GM19452 (cell line): Measurements from ENCODE around the gene ARL2BP.

ENCODE experiments used
- ATAC-seq: cut with Tn5 transposase; IDR thresholded peaks from one replicate; pipeline ENCODE4 v1.9.1; 2021; ENCODE audit not compliant: unreplicated experiment

Gene ARL2BP

DNA sequence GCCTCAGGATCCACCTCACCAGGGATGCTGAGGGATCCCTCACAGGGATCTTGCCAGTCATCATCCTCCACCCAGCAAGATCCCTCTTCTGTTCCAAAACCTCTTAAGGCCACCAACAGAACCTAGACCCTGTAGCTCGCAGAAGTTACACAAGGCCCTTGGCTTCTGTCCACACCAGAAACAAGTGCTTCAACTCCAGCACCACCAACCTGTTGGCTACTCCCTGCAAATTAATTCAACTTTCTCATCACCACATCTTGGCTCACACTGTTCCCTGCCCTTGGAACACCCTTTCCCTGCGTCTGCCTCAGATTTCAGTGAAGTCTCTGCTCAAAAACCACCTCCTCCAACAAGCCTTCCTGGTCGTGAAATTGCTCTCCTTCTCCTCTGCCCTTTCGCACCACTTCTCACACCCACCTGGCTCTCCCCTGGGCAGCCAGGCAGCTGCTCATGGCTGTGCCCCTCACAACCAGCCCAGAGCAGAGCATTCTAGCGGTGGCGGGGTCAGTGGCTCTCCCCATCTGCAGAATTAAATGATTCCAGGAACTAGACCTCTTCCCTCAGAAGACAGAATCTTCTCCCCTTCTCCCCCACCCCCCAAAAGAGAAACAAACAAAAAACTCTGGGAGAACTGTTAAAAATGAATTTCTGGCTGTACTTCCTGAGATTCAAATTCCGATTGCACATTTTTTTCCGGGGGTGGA lies 37.6 kb downstream of the ARL2BP start:
- ATAC-seq: no peak

DNA sequence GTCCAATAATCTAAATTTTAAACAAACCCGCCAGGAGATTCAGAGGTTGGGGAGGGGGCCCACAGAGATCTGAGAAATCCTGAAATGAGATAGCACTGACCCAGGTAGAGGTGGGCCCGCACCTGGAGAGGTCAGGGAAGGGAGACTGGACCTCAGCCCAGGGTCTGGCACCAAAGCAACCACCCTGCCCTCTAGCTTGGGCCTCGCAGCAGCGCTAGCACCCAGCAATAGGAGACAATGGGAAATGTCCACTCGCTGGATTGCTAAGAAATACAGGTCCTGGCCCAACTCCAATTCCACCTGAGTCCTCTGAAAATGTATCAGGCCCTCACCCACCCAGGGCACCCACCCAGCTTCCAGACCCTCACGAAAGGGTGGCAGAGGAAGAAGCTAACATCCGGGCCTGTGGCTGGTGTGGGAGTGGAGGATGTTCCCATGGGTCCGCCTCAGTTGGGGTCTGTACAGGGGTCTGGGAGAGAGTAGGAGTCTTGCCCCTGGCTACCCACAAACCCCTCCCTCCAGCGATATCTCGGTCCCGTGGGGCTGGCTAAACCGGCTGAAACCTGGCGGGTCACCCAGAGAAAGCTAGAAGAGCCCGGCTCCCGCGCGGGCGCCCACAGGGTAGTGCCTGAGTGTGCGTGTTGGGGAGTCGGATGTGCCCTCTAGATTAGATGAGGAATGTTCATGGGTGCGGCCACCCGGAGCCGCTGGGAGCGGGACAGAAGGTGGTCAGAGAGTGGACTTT lies 38.3 kb downstream of the ARL2BP start:
- ATAC-seq: no peak

DNA sequence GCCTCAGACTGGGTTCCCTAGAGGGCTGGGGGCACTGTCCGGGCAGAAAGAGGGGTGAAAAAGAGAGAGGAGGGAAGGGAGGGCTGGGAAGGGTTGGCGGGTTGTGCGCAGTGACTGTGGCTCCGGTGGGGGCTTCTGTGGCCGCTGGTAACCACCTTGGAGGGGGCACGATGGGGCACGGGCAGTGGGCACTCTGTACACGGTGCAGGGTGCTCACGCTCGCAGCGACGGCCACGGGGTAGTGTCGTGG lies 38.8 kb downstream of the ARL2BP start:
- ATAC-seq: no peak

DNA sequence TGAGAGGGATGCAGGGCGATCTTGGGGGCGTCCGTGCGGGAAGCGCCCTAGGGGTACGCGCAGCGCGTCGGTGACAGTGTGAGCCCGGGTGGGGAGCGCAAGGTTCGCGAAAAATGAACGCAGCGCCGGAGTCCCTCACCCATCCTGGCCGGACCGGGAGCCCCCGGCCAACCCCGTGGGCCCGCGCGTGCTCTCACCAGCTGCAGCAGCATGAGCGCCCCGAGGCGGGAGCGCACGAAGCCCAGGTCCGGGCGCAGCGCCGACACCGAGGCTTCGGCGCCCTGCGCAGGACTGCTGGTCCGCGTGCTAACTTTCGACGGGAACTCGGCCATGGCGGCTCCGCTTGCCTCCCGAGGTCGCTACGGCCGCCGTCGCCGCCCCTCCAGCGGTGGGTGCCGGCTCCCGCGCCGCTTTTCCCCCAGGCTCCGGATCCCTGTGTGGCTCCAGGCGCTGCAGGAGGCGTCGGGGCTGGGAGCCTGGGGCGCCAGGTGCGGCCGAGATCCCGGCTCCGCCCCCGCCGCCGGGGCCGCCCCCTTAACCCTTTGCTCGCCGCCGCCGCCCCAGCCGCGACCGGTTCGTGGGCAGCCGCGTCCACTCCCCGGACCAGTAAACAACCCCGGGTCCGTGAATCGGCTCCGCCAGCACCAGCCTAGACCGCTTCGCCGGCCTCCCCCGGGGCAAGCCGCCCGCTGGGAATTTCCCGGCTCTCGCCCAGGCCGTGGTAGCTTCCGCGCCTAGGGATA lies 39.3 kb downstream of the ARL2BP start, which contains the start of gene PLLP:
PLLP (minus strand) TSS at position 464 of the 743 bp plus-strand sequence; CDS start at position 332, 132 bp downstream.
- no peak for ATAC-seq

DNA sequence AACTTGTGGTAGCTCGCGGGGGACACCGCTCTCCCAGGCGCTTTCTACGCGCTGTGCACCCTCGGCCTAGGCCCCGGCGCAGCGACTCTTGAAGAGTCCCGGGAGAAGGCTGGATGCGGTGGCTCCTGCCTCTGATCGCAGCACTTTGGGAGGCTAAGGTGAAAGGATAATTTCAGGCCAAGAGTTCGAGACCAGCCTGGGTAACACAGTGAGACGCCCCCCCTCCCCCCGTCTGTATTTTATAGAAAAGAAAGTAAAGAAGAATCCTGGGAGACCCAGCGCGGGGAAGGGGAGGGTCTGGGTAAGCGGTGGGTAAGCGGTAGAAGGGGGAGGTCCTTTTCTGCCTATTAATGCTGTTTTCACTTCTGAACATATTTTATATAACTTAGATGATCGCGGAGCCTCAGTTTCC lies 39.9 kb downstream of the ARL2BP start:
- no peak for ATAC-seq

DNA sequence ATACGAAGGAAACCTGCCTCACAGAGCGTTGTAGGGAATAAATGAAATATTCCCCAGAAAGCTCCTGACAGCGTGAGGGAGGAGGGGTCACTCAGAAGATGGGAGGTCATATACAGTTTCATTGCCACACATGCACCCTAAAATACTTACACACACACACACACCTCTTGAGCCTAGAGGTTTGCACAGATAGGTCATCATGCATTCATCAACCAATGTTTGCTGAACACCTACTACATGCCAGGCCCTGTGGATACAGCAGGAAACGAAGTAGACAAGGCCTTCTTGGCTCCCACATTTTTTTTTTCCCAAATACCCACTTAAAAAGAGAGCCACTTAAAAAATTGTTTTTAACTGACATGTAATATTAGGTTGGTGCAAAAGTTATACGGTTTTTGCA lies 40.3 kb downstream of the ARL2BP start:
- no peak for ATAC-seq

DNA sequence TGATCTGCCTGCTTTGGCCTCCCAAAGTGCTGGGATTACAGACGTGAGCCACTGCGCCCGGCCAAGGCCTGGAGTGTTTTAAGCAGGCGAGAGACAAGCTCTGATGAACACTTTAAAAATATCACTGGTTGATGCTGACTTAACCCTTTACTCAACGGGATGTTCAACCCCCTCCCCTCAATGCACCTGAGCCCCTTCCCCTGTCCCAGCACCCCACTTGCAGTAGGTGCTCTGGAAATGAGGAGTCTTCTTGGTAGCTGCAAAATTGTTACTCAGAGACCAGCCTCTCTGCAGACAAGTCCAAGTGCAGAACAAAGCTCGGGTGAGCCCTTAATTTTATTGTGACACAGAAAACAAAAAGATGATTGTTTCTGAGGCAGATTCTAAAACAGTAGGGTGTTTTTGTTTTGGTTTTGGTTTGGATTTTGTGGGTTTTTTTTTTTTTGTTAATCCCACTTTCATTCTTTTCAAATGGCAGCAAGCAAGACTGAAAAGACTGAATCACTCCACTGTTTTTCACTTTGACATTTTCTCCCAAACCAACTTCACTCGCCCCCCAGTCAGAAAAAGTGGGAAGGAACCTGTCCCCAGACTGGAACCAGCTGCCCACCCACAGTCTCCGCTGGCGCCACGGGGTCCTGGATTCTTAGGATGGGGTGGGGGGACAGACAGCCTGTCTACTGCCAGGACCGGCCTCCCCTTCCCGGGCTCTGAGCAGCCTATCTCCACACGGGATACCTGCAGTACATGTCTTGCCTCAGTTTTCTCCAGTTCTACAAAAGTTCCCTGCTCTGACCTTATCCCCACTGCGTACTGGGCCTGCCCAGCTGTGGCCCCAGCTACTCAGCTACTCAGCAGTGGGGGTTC lies 44.6 kb downstream of the ARL2BP start:
- no peak for ATAC-seq

DNA sequence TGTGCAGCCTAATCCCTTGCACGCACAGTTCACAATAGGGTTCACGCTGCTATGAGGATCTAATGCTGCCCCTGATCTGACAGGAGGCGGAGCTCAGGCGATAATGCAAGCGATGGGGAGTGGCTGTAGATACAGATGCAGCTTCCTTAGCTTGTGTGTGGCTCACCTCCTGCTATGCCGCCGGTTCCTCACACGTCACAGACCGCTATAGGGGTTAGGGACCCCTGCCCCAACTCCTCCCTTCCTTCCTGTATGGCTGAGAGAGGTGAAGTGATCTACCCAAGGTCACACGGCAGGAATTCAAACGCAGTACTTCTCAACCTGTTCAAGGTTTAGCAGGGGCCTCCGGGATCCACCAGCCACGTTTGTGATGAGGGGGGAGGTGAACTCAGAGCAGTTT lies 52.8 kb downstream of the ARL2BP start:
- ATAC-seq: no peak

DNA sequence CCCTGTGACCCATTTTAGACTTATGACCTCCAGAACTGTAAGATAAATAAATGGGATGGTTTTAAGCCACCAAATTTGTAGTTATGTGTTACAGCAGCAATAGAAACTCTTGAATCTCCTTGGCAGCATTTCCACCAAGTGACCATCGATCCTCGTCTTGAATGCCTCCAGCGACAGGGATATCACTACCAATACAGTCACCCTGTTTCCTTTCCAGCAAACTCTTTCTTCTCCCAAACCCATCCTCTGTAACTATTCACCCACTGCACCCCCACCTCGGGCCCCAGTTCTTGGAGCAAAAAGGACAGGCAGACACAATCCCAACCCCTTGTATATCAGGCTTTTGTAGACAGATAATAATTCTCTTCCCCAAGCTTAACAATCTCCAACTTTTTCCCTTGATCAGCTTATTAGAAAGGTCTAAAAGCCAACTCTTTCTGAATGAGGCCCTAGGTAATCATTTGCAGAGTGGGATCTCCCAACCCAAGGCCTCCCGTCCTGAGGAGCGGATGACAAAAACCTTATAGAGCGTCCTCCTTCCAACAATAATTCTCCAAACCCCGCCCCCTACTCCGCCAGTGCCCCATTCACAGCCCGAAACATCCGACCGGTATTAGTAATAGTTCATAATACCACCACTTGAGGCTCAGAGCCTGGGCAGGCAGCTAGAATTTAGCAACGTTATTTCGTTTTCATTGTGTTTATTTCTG lies 54.1 kb downstream of the ARL2BP start:
- ATAC-seq: peak; percentile 26

DNA sequence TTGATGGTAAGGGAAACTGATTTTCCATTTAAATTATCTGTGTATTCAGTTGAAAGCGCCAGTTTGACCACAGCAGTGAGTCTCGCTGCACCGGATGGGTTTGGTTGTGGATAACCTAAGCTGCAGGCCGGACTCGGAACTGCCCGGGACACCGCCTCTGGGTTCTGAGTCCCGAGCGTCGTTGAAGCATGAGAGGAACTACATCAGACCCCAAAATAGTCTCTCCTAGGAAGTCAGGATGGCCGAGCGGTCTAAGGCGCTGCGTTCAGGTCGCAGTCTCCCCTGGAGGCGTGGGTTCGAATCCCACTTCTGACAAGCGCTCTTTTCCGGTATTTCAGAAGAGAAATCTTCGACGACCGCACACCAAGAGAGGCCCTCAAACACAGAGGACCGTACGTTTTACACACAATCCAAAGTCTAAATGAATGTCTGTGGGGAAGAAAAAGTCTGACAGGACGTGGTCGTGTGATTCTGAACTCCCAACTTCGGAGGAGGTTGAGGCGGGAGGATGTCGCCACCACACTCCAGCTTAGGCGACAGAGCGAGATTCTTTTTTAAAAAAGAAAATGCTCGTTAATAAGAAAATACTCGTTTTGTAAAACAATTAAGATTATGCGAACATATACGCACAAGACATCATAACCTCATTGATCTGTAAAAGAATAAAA lies 54.8 kb downstream of the ARL2BP start:
- ATAC-seq: peak; percentile 55

DNA sequence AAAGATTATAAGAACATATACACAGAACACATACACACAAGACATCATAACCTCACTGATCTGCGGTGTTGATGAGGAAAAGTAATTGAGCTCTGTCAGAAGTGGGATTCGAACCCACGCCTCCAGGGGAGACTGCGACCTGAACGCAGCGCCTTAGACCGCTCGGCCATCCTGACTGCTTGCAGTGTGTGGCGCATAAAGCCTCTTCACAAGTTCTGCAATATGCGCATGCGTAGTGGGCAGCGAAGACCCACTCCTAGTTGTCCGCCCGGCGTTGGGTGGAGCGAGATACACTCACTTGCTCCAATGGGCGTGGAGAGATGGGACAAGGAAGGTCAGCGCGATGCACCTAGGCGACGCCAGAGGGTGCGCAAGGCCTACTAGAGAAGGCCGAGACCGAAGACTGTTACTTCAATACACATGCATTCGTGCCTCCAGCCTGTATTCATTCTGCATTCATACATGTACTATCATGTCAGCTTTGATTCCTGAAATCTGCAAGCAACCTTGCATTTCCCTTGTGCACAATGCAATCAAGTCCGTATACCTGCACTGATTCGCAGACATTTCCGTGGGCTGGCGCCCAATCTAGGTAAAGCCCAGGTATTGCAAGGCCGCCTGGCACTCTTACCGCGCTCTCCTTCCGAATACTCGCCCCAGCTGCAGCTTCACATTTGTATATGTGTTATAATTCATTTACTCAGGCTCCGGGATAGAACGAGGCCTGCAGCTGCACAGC lies 55.5 kb downstream of the ARL2BP start:
- ATAC-seq: peak; percentile 85

DNA sequence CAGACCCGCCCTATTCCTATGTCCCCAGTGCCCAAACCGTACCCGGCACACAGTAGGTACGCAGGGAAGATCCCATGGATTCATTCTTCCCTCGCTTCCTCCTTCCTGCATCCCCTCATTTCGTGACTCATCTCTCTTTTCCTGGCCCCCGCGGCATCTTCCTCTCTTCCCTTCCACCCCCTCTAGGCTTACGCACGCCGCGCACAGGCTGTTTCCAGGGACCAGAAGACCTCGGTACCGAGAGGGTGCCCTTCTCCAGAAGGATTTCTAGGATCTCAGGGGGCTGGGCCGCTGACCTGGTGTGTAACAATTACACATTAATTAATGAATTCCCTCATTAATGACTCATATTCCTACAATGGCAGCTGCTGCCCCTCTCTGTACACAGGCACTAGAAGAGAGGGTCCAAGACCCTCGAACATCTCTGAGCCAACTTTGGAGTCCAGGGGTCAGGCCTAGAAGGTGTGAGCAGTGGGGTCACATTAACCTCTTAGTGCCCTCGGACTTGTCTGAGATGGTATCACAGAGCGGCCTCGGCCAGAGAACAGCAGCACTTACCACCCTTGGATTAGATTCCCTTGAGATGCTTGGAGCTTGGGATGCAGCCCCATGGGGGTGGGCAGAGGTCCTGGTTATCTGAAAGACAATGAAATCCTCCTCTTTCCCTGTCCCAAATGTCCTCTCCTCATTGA lies 56.2 kb downstream of the ARL2BP start:
- no peak for ATAC-seq
